ENCODE data around the gene SLC38A2.

- TF ChIP-seq, protein P1, sequence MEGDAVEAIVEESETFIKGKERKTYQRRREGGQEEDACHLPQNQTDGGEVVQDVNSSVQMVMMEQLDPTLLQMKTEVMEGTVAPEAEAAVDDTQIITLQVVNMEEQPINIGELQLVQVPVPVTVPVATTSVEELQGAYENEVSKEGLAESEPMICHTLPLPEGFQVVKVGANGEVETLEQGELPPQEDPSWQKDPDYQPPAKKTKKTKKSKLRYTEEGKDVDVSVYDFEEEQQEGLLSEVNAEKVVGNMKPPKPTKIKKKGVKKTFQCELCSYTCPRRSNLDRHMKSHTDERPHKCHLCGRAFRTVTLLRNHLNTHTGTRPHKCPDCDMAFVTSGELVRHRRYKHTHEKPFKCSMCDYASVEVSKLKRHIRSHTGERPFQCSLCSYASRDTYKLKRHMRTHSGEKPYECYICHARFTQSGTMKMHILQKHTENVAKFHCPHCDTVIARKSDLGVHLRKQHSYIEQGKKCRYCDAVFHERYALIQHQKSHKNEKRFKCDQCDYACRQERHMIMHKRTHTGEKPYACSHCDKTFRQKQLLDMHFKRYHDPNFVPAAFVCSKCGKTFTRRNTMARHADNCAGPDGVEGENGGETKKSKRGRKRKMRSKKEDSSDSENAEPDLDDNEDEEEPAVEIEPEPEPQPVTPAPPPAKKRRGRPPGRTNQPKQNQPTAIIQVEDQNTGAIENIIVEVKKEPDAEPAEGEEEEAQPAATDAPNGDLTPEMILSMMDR (IDR thresholded peaks at IDR 0.05; ENCODE audit: low read length) = no peak
- no peak for TF ChIP-seq EZH2 (optimal IDR thresholded peaks at IDR 0.05; ENCODE audit: low read depth, low read length)
These were observed 34.8 kb upstream of the SLC38A2 start for GRCh38 chr12:46407361-46407760.
